ENCODE measurements around the gene GDF2. TPM values are rescaled to one million over a fixed set of nuclear protein-coding genes. Genes with fewer than 3 reads are reported as not detected.

Gene GDF2
- total RNA-seq, 1 experiment from 2014 or later = not detected

GRCh38 chr10:47363781-47364180 is 41.5 kb downstream of the GDF2 start:
- no peak overlapping the region for H4K8ac ChIP-seq (replicated peaks; ENCODE audit: insufficient read length, low read depth, low read length)
- DNase-seq = no peak
- no peak overlapping the region for H2BK5ac ChIP-seq (ENCODE audit: insufficient read length, low read length)
- H4K5ac ChIP-seq (ENCODE audit: insufficient read length, low read depth, low read length) = no peak overlapping the region
- Mint-ChIP-seq H3K4me1 (peaks cover 17 to 22% of the 10 kb centered on the region in 2 experiments), H3K9me3 (no peaks in the 10 kb centered on the region; a peak in 1 of 5 replicates), H3K4me3 (no peak overlapping the region), H3K27me3 (ENCODE audit: low read depth) (no peaks in the 10 kb centered on the region), H3K36me3 (ENCODE audit: insufficient read depth in 1 of 3, low read depth in 3 of 3) (no peaks in the 10 kb centered on the region), H3K27ac (no peak overlapping the region)
- H2BK12ac ChIP-seq (ENCODE audit: insufficient read length, low read depth, low read length) = no peak overlapping the region
- no peak overlapping the region for H3T11ph ChIP-seq (ENCODE audit: low read length)
- H3K4me1 ChIP-seq (ENCODE audit: insufficient read depth, low read length) = no peaks in the 10 kb centered on the region
- TF ChIP-seq CTCF (conservative IDR thresholded peaks at IDR 0.05) = no peak
- H3K4ac ChIP-seq (ENCODE audit: low read depth, low read length) = no peak overlapping the region
- H3K79me2 ChIP-seq (ENCODE audit: insufficient read depth, low read length) = no peaks in the 10 kb centered on the region
- no peaks in the 10 kb centered on the region for H3K23me2 ChIP-seq (ENCODE audit: insufficient read length, low read depth, low read length, poor library complexity, severe bottlenecking)
- H3K9ac ChIP-seq (ENCODE audit: extremely low read depth, insufficient read length, low read length) = no peak overlapping the region
- no peaks in the 10 kb centered on the region for H3K79me1 ChIP-seq (ENCODE audit: insufficient read depth, low read depth, low read length, poor library complexity, severe bottlenecking)
- H4K20me1 ChIP-seq (ENCODE audit: control insufficient read depth, insufficient read depth, insufficient read length) = no peaks in the 10 kb centered on the region
- no peaks in the 10 kb centered on the region for H3K9me3 ChIP-seq (ENCODE audit: control insufficient read depth, low read depth, low read length)
- no peak overlapping the region for H2BK15ac ChIP-seq (ENCODE audit: low read depth, low read length)
- WGBS (ENCODE audit: extremely low coverage, insufficient read length, low lambda C conversion rate) = no CpG with 5 or more reads among the region's 3 CpGs
- H3K4me2 ChIP-seq (ENCODE audit: insufficient read depth, insufficient read length, low read length) = no peak overlapping the region
- no peaks in the 10 kb centered on the region for H3K27me3 ChIP-seq (ENCODE audit: insufficient read depth, low read length)
- no peak overlapping the region for H3K23ac ChIP-seq (ENCODE audit: insufficient read length, low read depth, low read length)
- no peak overlapping the region for H4K91ac ChIP-seq (ENCODE audit: insufficient read length, low read depth, low read length)
- H3K27ac ChIP-seq (ENCODE audit: insufficient read length, low read depth, low read length) = no peak overlapping the region
- no peak overlapping the region for H2BK20ac ChIP-seq (ENCODE audit: low read depth, low read length, poor library complexity, severe bottlenecking)
- H3K56ac ChIP-seq (ENCODE audit: insufficient read length, low read depth, low read length) = no peak overlapping the region
- H2BK120ac ChIP-seq (ENCODE audit: low read depth, low read length, poor library complexity, severe bottlenecking) = no peak overlapping the region
- H2AK5ac ChIP-seq (ENCODE audit: insufficient read length, low read length) = no peak overlapping the region
- no peak overlapping the region for H3K18ac ChIP-seq (ENCODE audit: insufficient read length, low read depth, low read length)
- H3K14ac ChIP-seq (ENCODE audit: insufficient read depth, low read length) = no peak overlapping the region
- no peak overlapping the region for H2AFZ ChIP-seq (ENCODE audit: low read length)
